HG03066 (cell line): ENCODE results near the gene C9orf57.
A peak's percentile ranks its signal among the peaks of the same experiment; 100 is the strongest.
"Not testable (repeated sequence)": the region's sequence is repeated elsewhere in the genome, so short reads cannot be mapped to it uniquely, and the experiment has no call there.

Experiments
- ATAC-seq: cut with Tn5 transposase; IDR thresholded peaks from one replicate; pipeline ENCODE4 v1.9.1; 2021; ENCODE audit warnings: low read depth; ENCODE audit not compliant: unreplicated experiment

C9orf57 gene

GRCh38 chr9:72060513-72060912 lies at the start of gene C9orf57:
C9orf57 (minus strand) TSS chr9:72060613; CDS start chr9:72059331, 1,282 bp downstream.
- no peak for ATAC-seq

GRCh38 chr9:72102520-72102919 lies 42.1 kb upstream of the C9orf57 start:
- no peak for ATAC-seq

- not testable (repeated sequence) for ATAC-seq
Observed at GRCh38 chr9:72095520-72095919, 35.1 kb upstream of the C9orf57 start.

GRCh38 chr9:72092820-72093219 lies 32.4 kb upstream of the C9orf57 start:
- no peak for ATAC-seq

- ATAC-seq: no peak
Observed at GRCh38 chr9:72089451-72090130, 29.2 kb upstream of the C9orf57 start.

- no peak for ATAC-seq
Observed at GRCh38 chr9:72082536-72082935, 22.1 kb upstream of the C9orf57 start.

- not testable (repeated sequence) for ATAC-seq
Observed at GRCh38 chr9:72074666-72075065, 14.3 kb upstream of the C9orf57 start.

- ATAC-seq: no peak
Observed at GRCh38 chr9:72065076-72065475, 4.7 kb upstream of the C9orf57 start.

GRCh38 chr9:72052122-72052521 lies 8.3 kb downstream of the C9orf57 start:
- no peak for ATAC-seq

GRCh38 chr9:72048850-72049249 lies 11.6 kb downstream of the C9orf57 start:
- no peak for ATAC-seq

GRCh38 chr9:72046630-72047456 lies 13.6 kb downstream of the C9orf57 start:
- ATAC-seq: no peak

- ATAC-seq: no peak
Observed at GRCh38 chr9:72044095-72044494, 16.3 kb downstream of the C9orf57 start.

GRCh38 chr9:72043576-72043975 lies 16.8 kb downstream of the C9orf57 start:
- no peak for ATAC-seq

GRCh38 chr9:72042928-72043327 lies 17.5 kb downstream of the C9orf57 start:
- no peak for ATAC-seq

- no peak for ATAC-seq
Observed at GRCh38 chr9:72041775-72042194, 18.6 kb downstream of the C9orf57 start.

- ATAC-seq: no peak
Observed at GRCh38 chr9:72041369-72041768, 19.0 kb downstream of the C9orf57 start.

GRCh38 chr9:72039532-72039931 lies 20.9 kb downstream of the C9orf57 start:
- ATAC-seq: peak; percentile 47

GRCh38 chr9:72038890-72039410 lies 21.5 kb downstream of the C9orf57 start:
- ATAC-seq: peak; percentile 62

GRCh38 chr9:72038408-72038807 lies 22.0 kb downstream of the C9orf57 start:
- no peak for ATAC-seq

- no peak for ATAC-seq
Observed at GRCh38 chr9:72037571-72037970, 22.8 kb downstream of the C9orf57 start.

- ATAC-seq: no peak
Observed at GRCh38 chr9:72030767-72031166, 29.6 kb downstream of the C9orf57 start.

GRCh38 chr9:72029986-72030385 lies 30.4 kb downstream of the C9orf57 start:
- ATAC-seq: no peak
